Measurements from ENCODE around the gene ABHD5. TPM values are rescaled to one million over a fixed set of nuclear protein-coding genes. Genes with fewer than 3 reads are reported as not detected.

ABHD5 gene
- total RNA-seq, 1 experiment from 2014 or later, result 10.5 TPM

DNA sequence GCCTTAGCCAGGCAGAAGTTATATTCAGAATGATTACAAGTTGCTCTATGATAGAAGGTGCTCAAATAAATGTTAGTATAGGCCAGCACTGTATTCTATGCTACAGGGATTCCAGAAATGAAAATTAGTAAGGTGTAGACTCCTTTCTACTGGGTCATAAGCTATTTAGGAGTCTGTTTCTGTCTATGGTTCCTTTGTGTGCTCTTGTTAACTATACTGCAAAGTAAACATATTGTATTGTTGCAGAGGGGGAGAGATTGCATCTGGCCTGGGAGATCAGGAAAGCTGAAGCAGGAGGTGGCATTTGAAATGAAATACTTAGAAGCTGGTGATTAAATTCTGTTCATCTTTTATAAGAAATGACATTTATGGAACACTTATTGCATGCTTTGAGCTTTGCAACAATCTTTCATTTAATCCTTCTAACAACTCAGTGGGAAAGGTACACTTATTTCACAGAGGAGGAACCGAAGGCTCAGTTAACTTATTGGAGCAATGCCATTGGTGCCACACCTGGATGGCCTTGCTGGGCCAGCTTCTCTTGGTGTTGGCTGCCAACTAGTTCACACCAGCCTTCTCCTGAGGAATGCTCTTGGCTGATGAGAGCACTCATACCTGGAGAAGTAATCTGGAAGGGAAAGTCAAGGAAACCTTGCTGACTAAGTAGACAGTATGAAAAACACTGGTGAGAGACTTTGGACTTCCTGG lies 39.1 kb downstream of the ABHD5 start:
- Histone ChIP-seq H3K4me1 (ENCODE audit: control insufficient read depth, insufficient read depth, low read length) (no peaks in the 10 kb centered on the region), H3K36me3 (ENCODE audit: control insufficient read depth, insufficient read depth, low read length) (no peaks in the 10 kb centered on the region), H3K4me3 (ENCODE audit: low read depth in 2 of 2, low read length in 2 of 2) (no peak overlapping the region), H3K9me3 (ENCODE audit: control insufficient read depth, insufficient read depth, low read depth, low read length) (no peaks in the 10 kb centered on the region), H3K27me3 (ENCODE audit: control insufficient read depth, insufficient read depth, low read length) (no peaks in the 10 kb centered on the region), H3K27ac (ENCODE audit: low read length) (no peak overlapping the region)
- no peak for ATAC-seq
- in situ Hi-C loops (cut with HindIII; ENCODE audit: low pct_unique_long_range_greater_than_20kb, low sequenced_read_pairs), result no loop called here
- ChIA-PET CTCF (no interaction called here), POLR2A (no interaction called here)
- intact Hi-C loops (cut with micrococcal nuclease; ENCODE audit: unreplicated experiment), result no loop called here
- TF ChIP-seq POLR2AphosphoS5 (IDR thresholded peaks at IDR 0.05; ENCODE audit: low read depth, low read length), result no peak
- TF ChIP-seq CTCF (IDR thresholded peaks at IDR 0.05), result no peak
- no peak for TF ChIP-seq REST (IDR thresholded peaks at IDR 0.05; ENCODE audit: insufficient read depth in 1 of 2, low read depth in 2 of 2, low read length in 1 of 2)
- TF ChIP-seq SIN3A (IDR thresholded peaks at IDR 0.05; ENCODE audit: borderline replicate concordance, insufficient read depth, low read depth, low read length), result no peak
- TF ChIP-seq TCF7L2 (IDR thresholded peaks at IDR 0.05; ENCODE audit: low read depth, low read length), result no peak
- no TSS peak for BruUV-seq (replicated peaks)
- DNase-seq (ENCODE audit: low read depth, low spot score), result no peak

- intact Hi-C loops (cut with micrococcal nuclease; ENCODE audit: unreplicated experiment), result no loop called here
- no peaks in the 10 kb centered on the region for H3K36me3 ChIP-seq (ENCODE audit: control insufficient read depth, insufficient read depth, low read length)
- CTCF ChIA-PET, result no interaction called here
- TF ChIP-seq SIN3A (IDR thresholded peaks at IDR 0.05; ENCODE audit: borderline replicate concordance, insufficient read depth, low read depth, low read length), result no peak
- TF ChIP-seq POLR2AphosphoS5 (IDR thresholded peaks at IDR 0.05; ENCODE audit: low read depth, low read length), result no peak
- no peak for TF ChIP-seq TCF7L2 (IDR thresholded peaks at IDR 0.05; ENCODE audit: low read depth, low read length)
- TF ChIP-seq CTCF (IDR thresholded peaks at IDR 0.05), result no peak
- TF ChIP-seq REST (IDR thresholded peaks at IDR 0.05; ENCODE audit: insufficient read depth in 1 of 2, low read depth in 2 of 2, low read length in 1 of 2), result no peak
- DNase-seq (ENCODE audit: low read depth, low spot score), result no peak
- BruUV-seq (replicated peaks), result no TSS peak
- H3K9me3 ChIP-seq (ENCODE audit: control insufficient read depth, insufficient read depth, low read depth, low read length), result no peaks in the 10 kb centered on the region
- no peak overlapping the region for H3K27ac ChIP-seq (ENCODE audit: low read length)
- no peaks in the 10 kb centered on the region for H3K27me3 ChIP-seq (ENCODE audit: control insufficient read depth, insufficient read depth, low read length)
- H3K4me1 ChIP-seq (ENCODE audit: control insufficient read depth, insufficient read depth, low read length), result no peaks in the 10 kb centered on the region
- no peak for ATAC-seq
- H3K4me3 ChIP-seq (ENCODE audit: low read depth in 2 of 2, low read length in 2 of 2), result no peak overlapping the region
- in situ Hi-C loops (cut with HindIII; ENCODE audit: low pct_unique_long_range_greater_than_20kb, low sequenced_read_pairs), result no loop called here
- POLR2A ChIA-PET, result no interaction called here
Measured at GRCh38 chr3:43732747-43733425, 42.1 kb downstream of the ABHD5 start.

Measured in Panc1 (cell line).